ENCODE data around the gene DNM2. TPM values are rescaled to one million over a fixed set of nuclear protein-coding genes. Genes with fewer than 3 reads are reported as not detected.

DNM2 gene
- total RNA-seq, 1 donor from 2014 or later = 129 TPM

- Histone ChIP-seq H3K4me3 (ENCODE audit: insufficient read depth, low read depth, low read length) (no peak overlapping the region), H4K20me1 (ENCODE audit: insufficient read depth, low read length) (peaks cover 37% of the 10 kb centered on the region), H3K4me1 (ENCODE audit: insufficient read depth, low read length) (no peaks in the 10 kb centered on the region), H3K4me2 (ENCODE audit: low read length) (no peak overlapping the region), H3K36me3 (ENCODE audit: insufficient read depth, low read length) (peaks cover 33% of the 10 kb centered on the region), H3K79me2 (ENCODE audit: insufficient read depth, low read length) (peaks cover 12% of the 10 kb centered on the region), H3K9me3 (ENCODE audit: insufficient read depth, low read depth, low read length) (no peaks in the 10 kb centered on the region), H2AFZ (ENCODE audit: low read depth, low read length) (no peak overlapping the region), H3K27me3 (ENCODE audit: insufficient read depth, low read length) (no peaks in the 10 kb centered on the region), H3K9ac (ENCODE audit: low read length) (no peak overlapping the region), H3K27ac (ENCODE audit: low read depth, low read length) (no peak overlapping the region)
- FAIRE-seq (no peak), DNase-seq (ENCODE audit: low read depth) (no peak)
- no peak overlapping the region for H3K27ac Mint-ChIP-seq (ENCODE audit: unreplicated experiment)
- no peaks in the 10 kb centered on the region for H3K27me3 Mint-ChIP-seq (ENCODE audit: low read depth, unreplicated experiment)
- no peak overlapping the region for H3K4me3 Mint-ChIP-seq (ENCODE audit: unreplicated experiment)
- H3K4me1 Mint-ChIP-seq (ENCODE audit: low read depth, unreplicated experiment) = peaks cover 9% of the 10 kb centered on the region
- TF ChIP-seq, protein P1, sequence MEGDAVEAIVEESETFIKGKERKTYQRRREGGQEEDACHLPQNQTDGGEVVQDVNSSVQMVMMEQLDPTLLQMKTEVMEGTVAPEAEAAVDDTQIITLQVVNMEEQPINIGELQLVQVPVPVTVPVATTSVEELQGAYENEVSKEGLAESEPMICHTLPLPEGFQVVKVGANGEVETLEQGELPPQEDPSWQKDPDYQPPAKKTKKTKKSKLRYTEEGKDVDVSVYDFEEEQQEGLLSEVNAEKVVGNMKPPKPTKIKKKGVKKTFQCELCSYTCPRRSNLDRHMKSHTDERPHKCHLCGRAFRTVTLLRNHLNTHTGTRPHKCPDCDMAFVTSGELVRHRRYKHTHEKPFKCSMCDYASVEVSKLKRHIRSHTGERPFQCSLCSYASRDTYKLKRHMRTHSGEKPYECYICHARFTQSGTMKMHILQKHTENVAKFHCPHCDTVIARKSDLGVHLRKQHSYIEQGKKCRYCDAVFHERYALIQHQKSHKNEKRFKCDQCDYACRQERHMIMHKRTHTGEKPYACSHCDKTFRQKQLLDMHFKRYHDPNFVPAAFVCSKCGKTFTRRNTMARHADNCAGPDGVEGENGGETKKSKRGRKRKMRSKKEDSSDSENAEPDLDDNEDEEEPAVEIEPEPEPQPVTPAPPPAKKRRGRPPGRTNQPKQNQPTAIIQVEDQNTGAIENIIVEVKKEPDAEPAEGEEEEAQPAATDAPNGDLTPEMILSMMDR (IDR thresholded peaks at IDR 0.05; ENCODE audit: insufficient read depth, low read depth, low read length) = no peak
- no peak for TF ChIP-seq EZH2 (IDR thresholded peaks at IDR 0.05; ENCODE audit: insufficient read depth, low read length)
- H3K9me3 Mint-ChIP-seq (ENCODE audit: unreplicated experiment) = no peaks in the 10 kb centered on the region
- H3K36me3 Mint-ChIP-seq (ENCODE audit: low read depth, unreplicated experiment) = peaks cover 21% of the 10 kb centered on the region
These were observed 57.0 kb downstream of the DNM2 start for GRCh38 chr19:10774893-10775292.

DNA sequence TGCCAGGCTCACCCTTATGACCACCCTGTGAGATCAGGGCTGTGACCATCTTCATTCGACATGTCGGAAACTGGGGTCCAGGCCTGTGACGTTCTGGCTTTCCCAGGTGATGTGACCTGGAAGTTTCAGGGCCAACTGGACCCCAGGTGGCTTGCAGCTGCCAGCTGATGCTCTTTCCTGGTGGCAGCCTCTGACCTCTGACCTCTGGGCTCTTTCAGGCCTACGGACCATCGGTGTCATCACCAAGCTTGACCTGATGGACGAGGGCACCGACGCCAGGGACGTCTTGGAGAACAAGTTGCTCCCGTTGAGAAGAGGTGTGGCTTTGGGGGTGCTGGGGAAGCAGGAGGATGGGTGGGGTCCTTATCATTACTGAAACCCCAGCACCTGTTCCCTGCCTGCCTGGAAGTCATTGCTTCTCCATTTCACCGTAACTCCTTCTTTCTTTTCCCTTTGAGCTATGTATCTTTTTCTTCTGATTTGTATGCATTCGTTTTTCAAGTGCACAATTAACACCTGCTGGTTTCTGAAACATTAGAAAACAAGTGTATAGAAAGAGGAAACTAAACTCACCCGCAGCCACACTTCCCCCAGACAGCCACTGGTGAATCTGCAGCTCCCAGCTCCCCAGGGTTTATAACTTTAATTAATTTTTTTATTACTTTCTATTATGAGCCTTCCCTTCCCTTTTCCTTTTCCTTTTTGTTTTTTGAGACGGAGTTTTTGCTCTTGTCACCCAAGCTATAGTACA lies 59.2 kb downstream of the DNM2 start:
- peaks cover 41% of the 10 kb centered on the region for H3K36me3 ChIP-seq (ENCODE audit: insufficient read depth, low read length)

More for the DNA sequence above, 59.2 kb downstream of the DNM2 start:
- H2AFZ ChIP-seq (ENCODE audit: low read depth, low read length) = no peak overlapping the region
- Mint-ChIP-seq H3K27me3 (ENCODE audit: low read depth, unreplicated experiment) (no peaks in the 10 kb centered on the region), H3K4me3 (ENCODE audit: unreplicated experiment) (no peak overlapping the region), H3K27ac (ENCODE audit: unreplicated experiment) (no peak overlapping the region), H3K4me1 (ENCODE audit: low read depth, unreplicated experiment) (peaks cover 3% of the 10 kb centered on the region), H3K36me3 (ENCODE audit: low read depth, unreplicated experiment) (peaks cover 21% of the 10 kb centered on the region), H3K9me3 (ENCODE audit: unreplicated experiment) (no peaks in the 10 kb centered on the region)
- peaks cover 5% of the 10 kb centered on the region for H3K4me1 ChIP-seq (ENCODE audit: insufficient read depth, low read length)
- H3K27me3 ChIP-seq (ENCODE audit: insufficient read depth, low read length) = no peaks in the 10 kb centered on the region
- no peak overlapping the region for H3K27ac ChIP-seq (ENCODE audit: low read depth, low read length)
- H3K9ac ChIP-seq (ENCODE audit: low read length) = no peak overlapping the region
- DNase-seq (ENCODE audit: low read depth) (no peak), FAIRE-seq (no peak)
- no peaks in the 10 kb centered on the region for H3K9me3 ChIP-seq (ENCODE audit: insufficient read depth, low read depth, low read length)
- no peak overlapping the region for H3K4me2 ChIP-seq (ENCODE audit: low read length)
- peaks cover 3% of the 10 kb centered on the region for H3K79me2 ChIP-seq (ENCODE audit: insufficient read depth, low read length)
- TF ChIP-seq, protein P1 (IDR thresholded peaks at IDR 0.05; ENCODE audit: insufficient read depth, low read depth, low read length) = no peak
- no peak for TF ChIP-seq EZH2 (IDR thresholded peaks at IDR 0.05; ENCODE audit: insufficient read depth, low read length)
- peaks cover 19% of the 10 kb centered on the region for H4K20me1 ChIP-seq (ENCODE audit: insufficient read depth, low read length)
- no peak overlapping the region for H3K4me3 ChIP-seq (ENCODE audit: insufficient read depth, low read depth, low read length)

Data from astrocyte (in vitro differentiated cells and primary cell).